Nephron (organoid): ENCODE measurements around the gene ATF7IP.
A peak's percentile ranks its signal among the peaks of the same experiment; 100 is the strongest.

Source experiments
- H3K27ac Mint-ChIP-seq, 3 experiments: 2 replicates each; pipeline ENCODE4 v1.8.0; 2020; ENCODE audit warnings: mixed read lengths in 3 of 3, mild to moderate bottlenecking in 2 of 3, moderate library complexity in 1 of 3
- H3K27me3 Mint-ChIP-seq: 2 replicates; pipeline ENCODE4 v1.8.0; 2021; ENCODE audit warnings: low read depth, mild to moderate bottlenecking, moderate library complexity, mixed read lengths
- H3K36me3 Mint-ChIP-seq: 2 replicates; pipeline ENCODE4 v1.8.0; 2020; ENCODE audit warnings: low read depth, mixed read lengths
- H3K4me1 Mint-ChIP-seq: 2 replicates; pipeline ENCODE4 v1.8.0; 2020; ENCODE audit warnings: mixed read lengths
- H3K4me3 Mint-ChIP-seq, 3 experiments: 2 replicates each; pipeline ENCODE4 v1.8.0; 2020; ENCODE audit warnings: mild to moderate bottlenecking in 3 of 3, mixed read lengths in 3 of 3, moderate library complexity in 2 of 3
- H3K9me3 Mint-ChIP-seq: 2 replicates; pipeline ENCODE4 v1.8.0; 2020; ENCODE audit warnings: mixed read lengths
- TF ChIP-seq, protein P1 (sequence below), 3 experiments: fragments of 200-600 bp; sonication (generic); IDR thresholded peaks; one replicate each; pipeline ENCODE4 v1.5.0; 2021; ENCODE audit warnings: antibody characterized with exemption in 3 of 3; ENCODE audit not compliant: unreplicated experiment in 3 of 3

ATF7IP gene

GRCh38 chr12:14417715-14418114 lies 52.2 kb downstream of the ATF7IP start:
- Mint-ChIP-seq H3K4me3 (peak overlapping the region; percentile 72 to 79 (median 73)), H3K27ac (peak overlapping the region; percentile 95 to 98 (median 97)), H3K9me3 (peaks cover 33% of the 10 kb centered on the region), H3K27me3 (no peaks in the 10 kb centered on the region), H3K36me3 (peaks cover 48% of the 10 kb centered on the region), H3K4me1 (peaks cover 12% of the 10 kb centered on the region)
- TF ChIP-seq, protein P1, sequence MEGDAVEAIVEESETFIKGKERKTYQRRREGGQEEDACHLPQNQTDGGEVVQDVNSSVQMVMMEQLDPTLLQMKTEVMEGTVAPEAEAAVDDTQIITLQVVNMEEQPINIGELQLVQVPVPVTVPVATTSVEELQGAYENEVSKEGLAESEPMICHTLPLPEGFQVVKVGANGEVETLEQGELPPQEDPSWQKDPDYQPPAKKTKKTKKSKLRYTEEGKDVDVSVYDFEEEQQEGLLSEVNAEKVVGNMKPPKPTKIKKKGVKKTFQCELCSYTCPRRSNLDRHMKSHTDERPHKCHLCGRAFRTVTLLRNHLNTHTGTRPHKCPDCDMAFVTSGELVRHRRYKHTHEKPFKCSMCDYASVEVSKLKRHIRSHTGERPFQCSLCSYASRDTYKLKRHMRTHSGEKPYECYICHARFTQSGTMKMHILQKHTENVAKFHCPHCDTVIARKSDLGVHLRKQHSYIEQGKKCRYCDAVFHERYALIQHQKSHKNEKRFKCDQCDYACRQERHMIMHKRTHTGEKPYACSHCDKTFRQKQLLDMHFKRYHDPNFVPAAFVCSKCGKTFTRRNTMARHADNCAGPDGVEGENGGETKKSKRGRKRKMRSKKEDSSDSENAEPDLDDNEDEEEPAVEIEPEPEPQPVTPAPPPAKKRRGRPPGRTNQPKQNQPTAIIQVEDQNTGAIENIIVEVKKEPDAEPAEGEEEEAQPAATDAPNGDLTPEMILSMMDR (IDR thresholded peaks at IDR 0.05; ENCODE audit: unreplicated experiment in 3 of 3) = no peak

DNA sequence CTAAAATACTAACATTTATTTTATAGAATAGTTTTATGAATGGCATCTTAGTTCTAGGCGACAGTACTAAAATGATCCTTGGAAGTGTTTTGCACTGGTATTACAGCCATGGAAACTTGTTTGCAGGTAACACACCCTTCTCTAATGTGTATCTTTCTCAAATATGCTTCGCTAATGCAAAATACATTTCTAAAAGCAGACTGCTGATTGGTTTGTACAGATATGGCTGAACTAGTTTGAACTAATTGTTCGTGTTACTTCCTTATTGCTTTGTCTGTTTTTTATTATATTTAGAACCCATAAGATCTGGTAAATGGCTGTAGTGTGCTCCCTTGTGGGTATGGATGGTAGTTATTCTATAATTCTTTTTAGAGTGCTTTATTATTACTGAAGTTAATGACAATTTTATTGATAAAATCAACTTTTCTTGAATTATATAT lies 53.0 kb downstream of the ATF7IP start:
- Mint-ChIP-seq H3K4me1 (peaks cover 12% of the 10 kb centered on the region), H3K9me3 (peaks cover 37% of the 10 kb centered on the region), H3K27ac (peak overlapping the region; percentile 91 to 98 (median 97)), H3K4me3 (peak overlapping the region; percentile 55 to 59 (median 56)), H3K36me3 (peaks cover 51% of the 10 kb centered on the region), H3K27me3 (no peaks in the 10 kb centered on the region)
- TF ChIP-seq, protein P1 (IDR thresholded peaks at IDR 0.05; ENCODE audit: unreplicated experiment in 3 of 3) = peak; percentile 18 to 42 (median 24)

- TF ChIP-seq, protein P1 (IDR thresholded peaks at IDR 0.05; ENCODE audit: unreplicated experiment in 3 of 3) = no peak
- Mint-ChIP-seq H3K4me1 (peaks cover 4% of the 10 kb centered on the region), H3K27ac (no peak overlapping the region), H3K4me3 (no peak overlapping the region), H3K36me3 (peaks cover 81% of the 10 kb centered on the region), H3K27me3 (no peaks in the 10 kb centered on the region), H3K9me3 (peaks cover 54% of the 10 kb centered on the region)
Observed at GRCh38 chr12:14422516-14423230, 57.2 kb downstream of the ATF7IP start.

DNA sequence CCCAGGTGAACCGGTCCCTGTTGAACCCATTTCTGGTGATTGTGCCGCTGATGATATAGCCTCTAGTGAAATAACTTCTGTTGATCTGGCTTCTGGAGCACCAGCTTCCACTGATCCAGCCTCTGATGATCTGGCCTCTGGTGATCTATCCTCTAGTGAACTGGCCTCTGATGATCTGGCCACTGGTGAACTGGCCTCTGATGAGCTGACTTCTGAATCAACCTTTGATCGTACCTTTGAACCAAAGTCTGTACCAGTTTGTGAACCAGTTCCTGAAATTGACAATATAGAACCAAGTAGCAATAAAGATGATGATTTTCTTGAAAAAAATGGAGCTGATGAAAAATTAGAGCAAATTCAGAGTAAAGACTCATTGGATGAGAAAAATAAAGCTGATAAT lies 59.1 kb downstream of the ATF7IP start:
- H3K9me3 Mint-ChIP-seq = peaks cover 67% of the 10 kb centered on the region
- no peaks in the 10 kb centered on the region for H3K27me3 Mint-ChIP-seq

DNA sequence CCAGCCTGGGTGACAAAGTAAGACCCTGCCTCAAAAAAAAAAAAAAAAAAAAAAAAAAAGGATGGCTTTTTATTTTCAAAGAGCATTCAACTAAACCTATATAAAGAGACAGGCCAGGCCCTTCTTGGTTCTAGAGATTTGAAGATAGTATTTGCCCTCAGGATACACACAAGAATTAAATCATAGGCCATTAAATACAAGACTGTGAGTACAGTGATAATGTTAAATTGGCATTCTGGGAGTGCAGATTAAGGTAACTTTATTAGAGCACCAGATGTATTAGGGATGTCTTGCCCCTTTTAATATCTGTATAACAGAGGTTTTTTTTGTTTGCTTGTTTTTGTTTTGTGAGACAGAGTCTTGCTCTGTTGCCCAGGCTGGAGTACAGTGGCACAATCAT lies 61.3 kb downstream of the ATF7IP start:
- TF ChIP-seq, protein P1 (IDR thresholded peaks at IDR 0.05; ENCODE audit: unreplicated experiment in 3 of 3) = no peak
- no peak overlapping the region for H3K4me3 Mint-ChIP-seq
- no peak overlapping the region for H3K27ac Mint-ChIP-seq
- no peaks in the 10 kb centered on the region for H3K4me1 Mint-ChIP-seq
- peaks cover 59% of the 10 kb centered on the region for H3K9me3 Mint-ChIP-seq
- no peaks in the 10 kb centered on the region for H3K27me3 Mint-ChIP-seq
- H3K36me3 Mint-ChIP-seq = peaks cover 94% of the 10 kb centered on the region

More for the DNA sequence above, 59.1 kb downstream of the ATF7IP start:
- Mint-ChIP-seq H3K36me3 (peaks cover 95% of the 10 kb centered on the region), H3K4me1 (no peaks in the 10 kb centered on the region), H3K27ac (no peak overlapping the region), H3K4me3 (no peak overlapping the region)
- TF ChIP-seq, protein P1 (IDR thresholded peaks at IDR 0.05; ENCODE audit: unreplicated experiment in 3 of 3) = no peak

DNA sequence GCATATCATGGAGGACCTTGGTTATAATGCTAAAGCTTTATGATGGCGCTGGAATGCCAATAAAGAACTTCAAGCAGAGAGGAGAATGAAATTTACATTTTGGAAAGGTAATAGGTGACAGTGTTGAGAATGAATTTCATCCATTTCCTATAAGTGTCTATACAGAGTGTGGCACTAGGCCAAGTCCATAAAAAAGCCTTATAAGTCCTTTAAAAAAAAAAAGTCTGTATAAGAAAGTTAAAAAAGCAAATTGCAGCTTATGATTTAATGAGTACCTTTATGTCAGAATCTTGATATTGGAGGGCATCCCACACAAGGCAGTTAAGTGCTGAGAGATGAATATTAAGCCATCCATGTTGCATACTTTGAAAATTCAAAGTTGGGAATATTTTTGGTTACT lies 62.4 kb downstream of the ATF7IP start:
- Mint-ChIP-seq H3K36me3 (peaks cover 93% of the 10 kb centered on the region), H3K27me3 (no peaks in the 10 kb centered on the region), H3K9me3 (peaks cover 51% of the 10 kb centered on the region), H3K27ac (no peak overlapping the region), H3K4me3 (no peak overlapping the region), H3K4me1 (no peaks in the 10 kb centered on the region)
- TF ChIP-seq, protein P1 (IDR thresholded peaks at IDR 0.05; ENCODE audit: unreplicated experiment in 3 of 3) = no peak
